ENCODE data around the gene PHTF2.

Gene PHTF2

DNA sequence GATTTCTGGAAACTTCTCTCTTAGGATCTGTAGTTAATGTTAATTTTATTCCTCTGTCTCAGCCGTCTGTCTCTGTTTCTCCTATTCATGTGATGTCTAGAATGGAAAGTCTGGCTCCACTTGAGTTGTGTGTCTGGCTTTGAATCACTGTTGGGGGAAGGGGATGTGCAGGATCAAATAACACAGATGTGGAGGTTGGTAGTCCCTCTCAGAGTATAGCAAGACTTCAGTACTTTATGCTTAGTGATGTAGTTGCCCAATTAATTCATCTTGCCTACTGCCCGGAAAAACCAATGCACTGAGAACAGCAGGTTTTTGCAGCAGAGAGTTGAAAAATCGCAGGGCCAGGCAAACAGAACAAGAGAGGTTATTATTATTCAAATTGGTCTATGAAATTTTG lies 79.2 kb downstream of the PHTF2 start:
- DNase-seq (ENCODE audit: low read depth), result no peak

DNA sequence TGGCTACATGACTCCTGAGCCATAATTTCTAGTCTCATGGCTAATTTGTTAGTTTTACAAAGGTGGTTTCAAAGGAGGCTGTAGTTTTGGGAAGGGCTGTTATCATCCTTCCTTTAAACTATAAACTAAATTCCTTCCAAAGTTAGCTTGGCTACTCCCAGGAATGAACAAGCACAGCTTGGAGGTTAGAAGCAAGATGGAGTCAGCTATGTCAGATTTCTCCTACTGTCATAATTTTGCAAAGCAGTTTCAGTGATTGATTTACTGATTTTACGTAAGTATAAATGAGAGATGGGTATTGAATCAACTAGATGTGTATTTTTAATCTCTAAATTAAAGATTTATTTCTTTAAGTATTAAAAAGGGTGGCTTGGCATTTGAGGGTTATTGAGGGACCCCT lies 79.9 kb downstream of the PHTF2 start:
- DNase-seq (ENCODE audit: low read depth), result no peak

DNA sequence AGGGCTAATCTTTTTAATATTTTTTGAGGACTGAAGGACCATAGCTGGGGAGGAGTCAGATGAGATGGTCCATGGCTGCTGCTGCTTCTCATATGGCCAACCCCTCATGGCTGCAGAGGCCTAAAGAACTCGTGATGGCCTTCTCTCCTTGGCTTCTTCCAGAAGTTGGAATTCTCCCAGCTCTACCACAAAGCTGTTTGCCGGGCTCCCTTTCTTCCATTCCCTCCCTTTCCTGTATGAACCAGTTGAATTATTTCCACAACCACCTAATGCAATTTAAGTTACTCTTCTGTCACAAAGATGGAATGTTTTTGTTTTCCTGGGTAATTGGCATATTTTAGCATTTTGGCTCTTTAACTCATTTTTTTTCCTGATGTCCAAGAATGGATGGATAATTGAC lies 80.7 kb downstream of the PHTF2 start:
- no peak for DNase-seq (ENCODE audit: low read depth)

DNA sequence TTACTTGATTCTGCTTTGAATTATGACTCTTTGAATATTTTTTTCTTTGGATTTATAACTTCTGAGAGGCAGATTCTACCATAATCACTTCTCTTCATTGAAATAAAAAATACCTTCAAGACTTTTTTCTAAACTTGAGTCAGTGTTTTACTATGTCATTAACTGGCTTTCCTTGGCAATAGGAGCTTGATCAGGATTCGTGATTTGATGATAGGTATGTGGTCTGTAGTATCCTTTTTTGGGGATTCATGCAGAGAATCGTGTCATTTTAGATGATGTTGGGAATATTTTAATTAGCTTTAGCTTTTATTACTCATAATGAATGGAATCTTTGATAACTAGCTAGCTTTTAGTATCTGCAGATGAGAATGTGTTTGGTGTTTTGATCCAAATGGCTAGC lies 83.3 kb downstream of the PHTF2 start:
- DNase-seq (ENCODE audit: low read depth), result no peak

DNA sequence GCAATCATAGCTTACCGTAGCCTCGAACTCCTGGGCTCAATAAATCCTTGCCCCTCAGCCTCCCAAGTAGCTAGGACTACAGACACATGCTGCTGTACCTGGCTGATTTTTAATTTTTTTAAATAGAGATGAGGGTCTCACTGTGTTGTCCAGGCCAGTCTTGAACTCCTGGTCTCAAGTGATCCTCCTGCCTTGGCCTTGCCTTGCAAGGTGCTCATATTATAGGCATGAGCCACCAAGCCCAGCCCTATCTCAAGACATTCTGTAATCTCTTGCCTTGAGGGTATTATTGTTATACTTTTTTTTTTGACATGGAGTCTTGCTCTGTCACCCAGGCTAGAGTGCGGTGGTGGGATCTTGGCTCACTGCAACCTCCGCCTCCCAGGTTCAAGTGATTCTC lies 86.6 kb downstream of the PHTF2 start:
- DNase-seq (ENCODE audit: low read depth), result no peak

DNA sequence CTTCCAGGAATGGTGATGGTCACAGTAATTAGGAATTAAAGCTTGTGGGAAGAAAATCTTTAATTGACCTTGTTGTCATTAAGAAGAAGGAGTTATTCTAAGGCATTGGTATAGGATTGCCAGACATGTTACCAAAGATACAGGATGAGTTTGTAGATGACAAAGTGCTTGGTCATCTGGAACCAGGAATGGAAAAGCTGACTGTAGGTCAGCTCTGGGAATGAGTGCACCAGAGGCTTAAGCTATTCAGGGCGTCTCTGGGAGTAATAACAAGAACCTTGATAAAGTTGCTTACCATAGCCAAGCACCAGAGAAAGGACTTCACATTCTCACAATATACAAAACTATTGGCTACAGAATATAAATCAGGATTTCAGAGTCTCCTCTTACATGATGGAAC lies 89.0 kb downstream of the PHTF2 start:
- peak; percentile 44 for DNase-seq (ENCODE audit: low read depth)

DNA sequence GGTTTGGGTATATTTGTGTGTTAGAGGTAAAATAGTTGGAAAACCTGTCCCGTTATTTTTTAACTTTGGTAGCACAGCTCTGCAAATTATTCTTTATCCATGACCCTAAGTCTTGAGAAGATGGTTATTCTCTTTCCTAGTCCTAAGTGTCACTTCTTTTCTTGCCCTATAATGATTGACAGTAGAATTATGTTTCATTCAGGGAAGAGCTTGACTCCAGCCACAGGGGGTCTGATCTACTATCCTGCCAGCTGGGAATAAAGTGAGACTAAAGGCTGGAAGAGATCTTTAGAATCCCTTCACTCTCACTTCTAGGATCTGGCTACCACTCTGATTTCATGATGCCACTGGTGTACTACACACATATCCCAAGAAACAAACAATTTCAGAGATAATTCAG lies 90.4 kb downstream of the PHTF2 start:
- no peak for DNase-seq (ENCODE audit: low read depth)

DNA sequence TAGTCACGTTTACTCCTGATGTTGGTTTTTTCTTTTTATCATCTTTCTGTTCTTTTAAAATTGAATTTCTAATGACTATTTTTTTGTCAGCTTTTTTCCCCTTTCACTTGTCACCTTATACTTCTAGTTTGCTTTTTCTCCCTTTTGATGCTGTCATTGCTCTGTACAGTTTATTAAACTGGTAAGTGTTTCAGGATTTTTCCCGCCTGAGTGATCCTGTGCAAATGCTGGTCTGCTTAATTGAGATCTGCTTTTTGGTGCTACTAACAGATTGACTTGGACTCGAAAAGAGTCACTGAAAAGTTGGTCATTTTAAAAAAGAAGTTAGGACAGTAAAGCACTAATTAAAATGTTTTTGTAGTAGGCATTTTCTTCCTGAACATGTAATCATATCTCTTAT lies 95.2 kb downstream of the PHTF2 start:
- no peak for DNase-seq (ENCODE audit: low read depth)

DNA sequence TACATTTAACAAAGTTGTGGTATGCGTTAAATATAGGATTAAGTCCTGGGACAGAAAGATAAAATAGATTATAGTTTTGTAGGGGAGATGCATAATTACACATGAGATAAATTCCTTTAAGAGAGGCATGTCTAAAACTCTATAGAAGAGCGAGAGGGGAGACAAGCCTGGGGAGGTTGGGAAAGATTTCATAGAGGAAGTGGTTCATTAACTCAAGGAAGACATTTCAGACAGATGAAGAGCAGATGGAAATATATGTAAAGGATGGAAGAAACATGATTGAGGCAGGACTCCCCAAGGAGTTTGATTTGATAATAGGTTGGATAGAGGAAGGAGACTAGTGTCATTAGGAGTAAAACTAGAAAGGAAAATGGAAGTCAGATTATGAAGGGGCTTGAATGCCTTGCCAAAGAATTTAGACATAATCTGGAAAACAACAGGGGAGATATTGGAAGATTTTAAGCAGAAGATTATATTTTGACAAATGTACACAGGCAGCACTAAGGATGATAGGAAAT lies 96.1 kb downstream of the PHTF2 start:
- no peak for DNase-seq (ENCODE audit: low read depth)

DNA sequence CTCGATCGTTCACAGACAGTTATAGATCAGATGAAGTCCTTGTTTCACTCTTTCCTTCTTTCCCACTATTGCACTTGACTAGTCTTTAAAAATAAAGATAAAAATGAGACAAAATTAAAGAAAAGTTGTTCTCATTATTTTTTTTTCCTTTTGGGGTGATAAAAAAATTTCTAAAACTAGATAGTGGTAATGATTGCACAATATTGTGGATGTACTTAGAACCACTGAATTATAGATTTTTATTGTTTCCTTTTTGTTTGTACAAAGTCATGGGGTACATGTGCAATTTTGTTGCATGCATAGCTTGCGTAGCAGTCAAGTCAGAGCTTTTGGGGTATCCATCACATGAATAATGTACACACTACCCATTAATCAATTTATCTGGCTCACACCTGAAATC lies 97.3 kb downstream of the PHTF2 start:
- DNase-seq (ENCODE audit: low read depth), result no peak

DNA sequence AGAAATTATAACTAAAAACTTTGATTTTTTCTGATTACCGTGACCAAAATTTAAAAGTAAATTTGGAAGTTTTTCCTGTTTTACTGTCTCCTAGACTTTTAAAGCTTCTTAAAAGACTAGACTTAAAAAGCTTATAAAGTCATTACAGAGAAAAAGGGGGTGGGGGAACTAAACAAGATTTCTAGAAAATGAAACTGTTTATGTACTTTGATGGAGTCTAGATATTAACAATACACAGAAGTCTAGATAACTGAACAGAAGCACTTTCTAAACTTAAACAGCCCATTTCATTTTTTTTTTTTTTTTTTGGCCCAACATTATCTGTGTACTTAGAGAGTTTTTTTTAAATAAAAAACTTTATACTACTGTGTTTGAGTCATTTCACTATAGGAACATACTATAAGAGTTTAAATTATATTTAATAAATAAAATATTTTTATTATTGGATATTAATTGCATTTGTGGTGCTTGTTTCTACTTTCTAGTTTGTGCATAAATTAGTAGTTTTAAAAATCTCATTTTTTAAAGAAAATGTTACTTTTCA lies 98.5 kb downstream of the PHTF2 start:
- no peak for DNase-seq (ENCODE audit: low read depth)

DNA sequence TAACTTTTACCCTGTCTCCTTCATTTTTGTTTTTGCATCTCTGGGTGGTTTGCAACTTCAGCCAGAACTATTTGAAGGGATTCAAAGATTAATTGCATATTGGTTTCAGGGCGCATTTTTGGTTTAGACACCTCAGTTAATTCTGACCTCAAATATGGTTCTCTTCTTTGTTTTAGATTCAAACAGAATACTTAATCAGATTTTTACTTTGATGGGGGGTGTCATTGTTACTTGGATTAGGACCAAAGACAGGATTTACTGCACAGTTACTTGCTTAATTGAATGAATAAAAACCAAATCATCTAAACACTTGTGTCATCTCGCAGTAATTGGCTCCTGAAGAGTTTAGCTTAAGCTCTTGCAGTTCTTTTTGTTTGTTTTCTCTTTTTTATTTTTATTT lies 100.9 kb downstream of the PHTF2 start:
- DNase-seq (ENCODE audit: low read depth), result no peak

DNA sequence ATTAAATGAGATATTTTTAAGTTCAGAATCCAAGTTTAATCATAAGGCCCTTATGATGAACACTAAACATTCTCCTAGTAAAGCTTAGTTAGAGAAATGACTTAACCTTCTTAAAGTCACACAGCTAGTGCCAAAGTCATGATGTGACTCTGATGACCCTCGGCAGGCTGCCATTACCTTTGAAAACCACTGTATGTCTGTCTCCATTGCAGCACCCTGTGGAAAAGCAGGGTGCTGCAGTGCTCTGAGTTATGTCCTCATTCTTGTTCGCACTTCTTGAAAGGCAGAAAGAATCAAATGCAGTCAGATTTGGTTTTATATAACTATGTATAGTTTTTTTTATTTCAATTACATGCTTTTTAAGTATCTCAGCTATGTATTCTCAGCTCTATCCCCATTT lies 105.0 kb downstream of the PHTF2 start:
- DNase-seq (ENCODE audit: low read depth), result no peak

DNA sequence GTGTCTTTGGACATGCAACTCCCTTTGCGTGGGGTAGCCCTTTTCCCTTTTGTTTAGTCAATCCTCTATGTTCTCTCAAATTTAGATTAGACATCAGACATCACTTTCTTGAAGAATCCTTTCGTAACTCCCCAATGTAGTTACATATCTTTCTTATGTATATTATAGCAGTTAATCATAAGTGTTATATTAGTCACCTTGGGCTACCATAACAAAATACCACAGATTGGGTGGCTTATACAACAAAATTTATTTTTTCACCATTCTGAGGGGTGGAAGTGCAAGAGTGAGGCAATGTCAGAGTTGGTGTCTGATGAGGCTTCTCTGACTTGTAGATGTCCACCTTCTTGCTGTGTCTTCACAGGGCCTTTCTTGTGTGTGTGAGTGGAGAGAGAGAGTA lies 105.7 kb downstream of the PHTF2 start:
- DNase-seq (ENCODE audit: low read depth), result no peak

DNA sequence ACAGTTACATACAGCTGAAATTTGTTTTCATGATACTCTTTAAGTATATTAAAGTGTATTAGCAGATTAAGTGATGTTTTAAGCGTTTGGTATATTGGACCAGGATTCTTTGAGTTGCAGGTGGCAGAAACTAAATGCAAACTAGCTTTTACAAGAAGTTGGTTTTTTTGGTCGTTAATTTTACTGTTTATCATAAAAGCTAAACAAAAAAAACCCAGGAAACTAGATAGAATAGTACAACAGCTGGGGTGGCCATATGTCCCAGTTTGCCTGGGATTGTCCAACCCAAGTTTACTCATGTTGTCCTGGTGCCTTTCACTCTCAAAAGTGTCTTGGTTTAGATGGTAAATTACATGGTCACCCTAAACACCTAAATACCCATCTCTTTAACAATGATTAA lies 108.7 kb downstream of the PHTF2 start:
- no peak for DNase-seq (ENCODE audit: low read depth)

DNA sequence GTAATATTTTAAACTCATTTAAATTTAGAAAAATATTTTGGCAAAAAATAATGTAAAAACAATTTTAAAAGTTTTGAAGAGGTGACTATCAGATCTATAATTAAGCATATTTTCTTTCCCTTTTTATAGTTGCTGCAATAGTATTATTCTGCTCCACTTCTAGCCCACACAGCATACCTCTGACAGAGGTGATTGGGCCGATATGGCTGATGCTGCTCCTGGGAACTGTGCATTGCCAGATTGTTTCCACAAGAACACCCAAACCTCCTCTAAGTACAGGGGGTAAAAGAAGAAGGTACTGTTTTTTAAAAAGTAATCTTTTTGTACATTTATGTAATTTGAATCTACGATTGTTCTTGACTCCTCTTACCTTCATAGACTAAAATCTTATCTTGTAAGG lies 110.1 kb downstream of the PHTF2 start:
- no peak for DNase-seq (ENCODE audit: low read depth)

DNA sequence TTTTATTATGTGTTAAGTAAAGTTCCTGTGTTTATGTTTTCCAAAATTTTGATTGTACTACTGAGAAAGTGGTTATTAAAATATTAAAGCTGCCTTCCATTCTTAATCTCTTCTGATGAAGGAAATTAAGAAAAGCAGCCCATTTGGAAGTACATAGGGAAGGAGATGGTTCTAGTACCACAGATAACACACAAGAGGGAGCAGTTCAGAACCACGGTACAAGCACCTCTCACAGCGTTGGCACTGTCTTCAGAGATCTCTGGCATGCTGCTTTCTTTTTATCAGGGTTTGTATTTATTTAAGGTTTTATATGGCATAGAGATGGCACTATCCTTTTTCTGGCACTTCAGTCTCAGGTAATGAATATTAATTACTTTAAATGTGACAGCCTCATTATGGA lies 111.6 kb downstream of the PHTF2 start:
- no peak for DNase-seq (ENCODE audit: low read depth)

DNA sequence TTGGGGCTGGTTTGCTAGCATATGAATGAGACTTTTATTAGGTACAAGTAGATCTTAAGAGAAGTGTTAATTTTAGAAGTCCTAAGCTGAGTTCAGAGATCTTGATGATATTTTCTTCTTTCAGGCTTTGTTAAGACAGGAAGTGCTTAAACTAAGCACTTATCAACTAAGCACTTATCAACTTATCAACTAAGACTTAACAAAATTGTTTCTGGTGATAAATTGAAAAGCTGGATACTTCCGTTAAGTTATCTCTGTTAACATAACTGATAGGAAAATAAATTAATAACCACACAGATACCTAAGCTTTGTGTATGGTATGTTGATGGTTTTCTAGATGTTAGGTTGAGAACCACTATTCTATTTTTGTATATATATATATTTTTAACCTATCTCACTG lies 113.7 kb downstream of the PHTF2 start:
- DNase-seq (ENCODE audit: low read depth), result no peak

DNA sequence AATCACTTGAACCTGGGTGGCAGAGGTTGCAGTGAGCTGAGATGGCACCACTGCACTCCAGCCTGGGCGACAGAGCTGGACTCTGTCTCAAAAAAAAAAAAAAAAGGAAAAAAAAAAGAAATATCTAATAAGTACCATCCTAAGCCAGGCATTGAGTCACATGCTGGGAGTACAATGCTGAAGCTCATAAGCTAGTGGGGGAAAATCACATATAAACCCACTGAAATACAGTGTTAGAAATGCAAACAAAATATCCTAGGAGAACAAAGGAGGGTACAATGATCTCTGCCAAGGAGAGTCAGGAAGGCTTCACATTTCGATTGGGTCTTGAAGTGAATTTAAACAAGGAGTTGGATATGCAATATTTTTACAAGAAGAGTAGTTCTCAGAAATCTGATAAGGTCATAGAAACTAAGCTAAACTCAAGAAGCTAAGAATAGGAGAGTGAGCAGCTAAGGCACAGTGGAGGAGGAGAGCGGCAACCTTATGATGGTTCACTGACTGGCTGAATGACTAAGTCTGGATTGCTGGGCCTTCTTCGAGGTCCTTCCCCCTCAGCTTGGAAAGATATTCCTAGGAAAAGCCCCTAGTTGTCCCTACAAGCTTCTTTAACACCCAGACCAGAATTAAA lies 115.5 kb downstream of the PHTF2 start:
- DNase-seq (ENCODE audit: low read depth), result no peak

DNA sequence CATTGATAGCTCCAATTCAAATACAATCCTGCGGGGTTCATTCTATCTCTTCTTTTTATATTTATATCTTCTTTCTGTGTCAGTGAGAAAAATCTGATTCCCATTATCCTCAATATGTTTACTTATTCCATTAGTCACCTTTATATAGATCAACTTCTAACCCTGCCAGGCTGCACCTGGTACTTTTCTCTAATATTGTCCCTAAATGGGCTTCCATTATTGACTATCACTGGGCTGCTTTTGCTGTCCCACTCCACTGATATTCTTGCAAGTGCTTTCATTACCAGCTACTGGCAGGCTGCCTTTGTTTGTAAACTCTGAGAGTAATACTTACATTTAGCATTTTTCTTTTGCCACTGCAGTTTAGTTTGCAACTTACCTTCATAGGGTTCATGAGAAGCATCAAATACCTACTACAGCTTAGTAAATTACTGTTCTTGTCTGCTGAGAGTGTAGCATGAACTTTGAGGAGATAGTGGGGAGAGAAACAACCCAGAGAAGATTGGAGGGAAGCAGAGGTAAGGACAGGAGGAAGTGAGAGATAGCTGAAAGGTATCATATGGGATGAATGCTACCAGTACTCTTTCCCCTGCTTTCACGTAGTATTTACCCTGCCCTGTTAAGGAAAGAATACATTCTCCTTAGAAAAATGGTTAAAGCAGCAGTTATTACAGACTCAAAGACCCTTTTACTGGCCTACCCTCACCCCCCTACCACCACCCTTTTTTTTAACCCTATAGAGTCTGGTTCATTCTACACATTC lies 119.1 kb downstream of the PHTF2 start:
- no peak for DNase-seq (ENCODE audit: low read depth)

DNA sequence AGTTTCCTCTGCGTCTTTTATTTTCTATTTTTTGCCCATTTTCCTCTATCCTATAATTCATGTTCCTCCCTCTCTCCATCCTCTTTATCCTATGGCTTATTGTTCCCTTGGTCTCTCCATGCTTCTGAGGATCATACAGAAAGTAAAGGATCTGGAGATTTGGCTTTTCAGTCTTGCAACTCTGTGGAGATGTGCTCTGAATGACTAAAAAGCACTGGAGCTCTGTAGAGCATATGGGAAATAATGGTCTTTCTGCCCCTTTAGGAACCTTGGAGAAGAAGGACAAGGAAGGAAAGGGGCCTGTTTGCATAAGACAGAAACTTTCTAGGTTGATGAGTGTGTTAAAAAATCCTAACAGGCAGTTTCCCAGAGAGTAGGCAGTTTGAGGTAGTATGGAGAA lies 120.1 kb downstream of the PHTF2 start:
- DNase-seq (ENCODE audit: low read depth), result no peak

DNA sequence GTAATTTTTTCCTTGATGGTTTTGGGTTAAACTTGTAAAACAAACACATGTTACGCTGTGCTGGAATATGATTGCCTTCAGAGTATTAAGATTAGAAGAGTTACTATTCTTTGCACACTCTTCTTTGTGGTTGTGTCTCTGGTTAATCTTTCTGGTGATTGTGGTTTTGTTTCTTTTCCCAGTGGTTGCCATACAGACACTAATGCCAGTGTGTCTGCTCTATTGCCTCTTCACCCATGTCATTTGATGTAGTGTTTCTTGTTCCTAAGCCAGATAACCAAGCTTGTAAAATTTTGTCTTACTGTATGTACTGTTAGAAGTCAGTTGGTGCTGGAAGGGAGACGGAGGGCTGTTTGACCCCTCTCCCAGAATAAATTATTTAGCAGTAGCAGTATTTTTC lies 124.8 kb downstream of the PHTF2 start:
- DNase-seq (ENCODE audit: low read depth), result no peak

DNA sequence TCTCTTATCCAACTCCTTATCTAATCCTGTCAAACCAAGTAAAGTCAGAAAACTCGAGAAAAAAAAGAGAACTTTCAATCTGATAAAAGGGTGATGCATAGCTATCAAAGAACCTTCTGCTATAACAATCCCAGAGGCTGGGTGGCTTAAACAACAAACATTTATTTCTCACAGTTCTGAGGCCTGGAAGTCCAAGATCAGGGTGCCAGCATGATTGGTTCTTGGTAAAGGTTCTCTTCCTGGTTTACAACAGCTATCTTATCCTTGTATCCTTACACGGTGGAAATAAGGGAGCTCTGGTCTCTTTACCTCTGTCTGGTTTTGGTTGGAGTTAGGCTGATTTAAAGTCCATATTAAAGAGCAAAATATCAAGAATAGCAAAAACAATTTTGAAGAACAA lies 131.9 kb downstream of the PHTF2 start:
- DNase-seq (ENCODE audit: low read depth), result no peak

DNA sequence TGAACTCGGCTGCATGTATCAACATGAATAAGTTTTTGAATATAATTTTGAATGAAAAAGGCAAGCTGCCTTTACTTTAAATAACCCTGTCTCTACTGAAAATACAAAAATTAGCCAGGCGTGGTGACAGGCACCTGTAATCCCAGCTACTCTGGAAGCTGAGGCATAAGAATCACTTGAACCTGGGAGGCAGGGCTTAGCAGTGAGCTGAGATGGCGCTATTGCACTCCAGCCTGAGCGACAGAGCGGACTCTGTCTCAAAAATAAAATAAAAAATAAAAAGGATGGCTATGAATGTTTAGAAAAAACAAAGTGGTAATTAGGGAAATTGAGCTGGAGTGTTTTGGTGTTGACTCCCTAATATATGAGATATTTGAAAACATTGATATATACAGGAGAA lies 133.3 kb downstream of the PHTF2 start:
- DNase-seq (ENCODE audit: low read depth), result no peak
